Breast epithelium (tissue), 3 donors: ENCODE measurements around the gene MGAT4D.

Source experiments
- POLR2A ChIP-seq: fragments of 450-650 bp; IDR thresholded peaks from one replicate; pipeline ENCODE4 v1.6.1; 2016; ENCODE audit warnings: antibody characterized with exemption, mild to moderate bottlenecking, moderate library complexity
- POLR2AphosphoS5 ChIP-seq, 3 donors: sonication (generic); formaldehyde crosslinking; IDR thresholded peaks; one replicate each; pipeline ENCODE4 v1.6.1; 2017; ENCODE audit warnings: antibody characterized with exemption in 3 of 3
- TF ChIP-seq, protein P1 (sequence below), 3 donors: fragments of 450-650 bp; IDR thresholded peaks; one replicate each; pipeline ENCODE4 v1.5.1; 2016 to 2017; ENCODE audit warnings: antibody characterized with exemption in 3 of 3, mild to moderate bottlenecking in 3 of 3, moderate library complexity in 3 of 3

DNA sequence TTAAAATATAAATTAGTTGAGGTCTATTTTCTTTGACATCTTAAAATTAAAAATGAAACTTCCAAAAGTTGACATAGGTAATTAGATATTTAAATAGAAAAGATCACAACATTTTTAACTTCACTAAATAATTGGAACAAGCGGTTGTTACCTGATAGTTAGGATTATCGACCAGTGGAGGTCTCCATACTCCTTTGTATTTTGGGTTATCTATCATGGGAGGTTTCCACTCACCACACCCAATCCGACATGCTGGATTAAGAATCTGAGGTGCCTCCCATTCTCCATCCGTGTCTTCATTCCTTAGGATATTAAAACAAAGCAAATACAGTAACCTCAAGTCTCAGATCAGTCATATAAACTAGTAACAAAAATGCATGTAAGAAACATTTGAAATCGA lies 102.4 kb downstream of the MGAT4D start:
- TF ChIP-seq, protein P1, sequence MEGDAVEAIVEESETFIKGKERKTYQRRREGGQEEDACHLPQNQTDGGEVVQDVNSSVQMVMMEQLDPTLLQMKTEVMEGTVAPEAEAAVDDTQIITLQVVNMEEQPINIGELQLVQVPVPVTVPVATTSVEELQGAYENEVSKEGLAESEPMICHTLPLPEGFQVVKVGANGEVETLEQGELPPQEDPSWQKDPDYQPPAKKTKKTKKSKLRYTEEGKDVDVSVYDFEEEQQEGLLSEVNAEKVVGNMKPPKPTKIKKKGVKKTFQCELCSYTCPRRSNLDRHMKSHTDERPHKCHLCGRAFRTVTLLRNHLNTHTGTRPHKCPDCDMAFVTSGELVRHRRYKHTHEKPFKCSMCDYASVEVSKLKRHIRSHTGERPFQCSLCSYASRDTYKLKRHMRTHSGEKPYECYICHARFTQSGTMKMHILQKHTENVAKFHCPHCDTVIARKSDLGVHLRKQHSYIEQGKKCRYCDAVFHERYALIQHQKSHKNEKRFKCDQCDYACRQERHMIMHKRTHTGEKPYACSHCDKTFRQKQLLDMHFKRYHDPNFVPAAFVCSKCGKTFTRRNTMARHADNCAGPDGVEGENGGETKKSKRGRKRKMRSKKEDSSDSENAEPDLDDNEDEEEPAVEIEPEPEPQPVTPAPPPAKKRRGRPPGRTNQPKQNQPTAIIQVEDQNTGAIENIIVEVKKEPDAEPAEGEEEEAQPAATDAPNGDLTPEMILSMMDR (IDR thresholded peaks at IDR 0.05) = no peak
- TF ChIP-seq POLR2A (no peak), POLR2AphosphoS5 (IDR thresholded peaks at IDR 0.05) (no peak)
